Neural cell (in vitro differentiated cells): ENCODE measurements around the gene RPL34. TPM values are rescaled to one million over a fixed set of nuclear protein-coding genes. Genes with fewer than 3 reads are reported as not detected.

ENCODE experiments used
- H2AFZ ChIP-seq: fragments of 200-600, 300-800 bp; sonication (generic), shearing (Covaris generic); 2 replicates; pipeline ENCODE4 v1.6.0; 2014; ENCODE audit warnings: low read depth, mild to moderate bottlenecking, antibody characterized with exemption, low read length, moderate library complexity
- H3F3A ChIP-seq: fragments of 200-600 bp; shearing (Covaris generic); 2 replicates; pipeline ENCODE4 v1.6.1; 2016; ENCODE audit warnings: mild to moderate bottlenecking, moderate library complexity, mixed read lengths, antibody characterized with exemption, low read length; ENCODE audit not compliant: insufficient read depth, poor library complexity, severe bottlenecking
- H3K27ac ChIP-seq: fragments of 200-600, 300-800 bp; sonication (generic), shearing (Covaris generic); 2 replicates; pipeline ENCODE4 v1.5.1; 2014; ENCODE audit warnings: mild to moderate bottlenecking, low read length, moderate library complexity
- H3K27me3 ChIP-seq: fragments of 300-800, 200-600 bp; sonication (generic), shearing (Covaris generic); 2 replicates; pipeline ENCODE4 v1.6.0; 2014; ENCODE audit warnings: mild to moderate bottlenecking, low read depth, low read length, moderate library complexity; ENCODE audit not compliant: insufficient read depth
- H3K36me3 ChIP-seq: fragments of 300-800, 200-600 bp; sonication (generic), shearing (Covaris generic); 2 replicates; pipeline ENCODE4 v1.5.1; 2014; ENCODE audit warnings: mild to moderate bottlenecking, antibody characterized with exemption, low read length, moderate library complexity; ENCODE audit not compliant: insufficient read depth
- H3K4me2 ChIP-seq: fragments of 300-800, 200-600 bp; sonication (generic), shearing (Covaris generic); 2 replicates; pipeline ENCODE4 v1.6.0; 2014; ENCODE audit warnings: mild to moderate bottlenecking, low read length
- H3K4me3 ChIP-seq: fragments of 300-800, 200-600 bp; sonication (generic), shearing (Covaris generic); 2 replicates; pipeline ENCODE4 v1.5.1; 2014; ENCODE audit warnings: mild to moderate bottlenecking, low read length, moderate library complexity
- H3K79me2 ChIP-seq: fragments of 200-600 bp; shearing (Covaris generic); replicated peaks from 2 replicates; pipeline ENCODE4 v1.6.0; 2014; ENCODE audit warnings: mild to moderate bottlenecking, low read length, moderate library complexity; ENCODE audit not compliant: insufficient read depth
- H3K9ac ChIP-seq: fragments of 300-800, 200-600 bp; sonication (generic), shearing (Covaris generic); 2 replicates; pipeline ENCODE4 v1.6.1; 2016; ENCODE audit warnings: mild to moderate bottlenecking, low read length, mixed read lengths
- H3K9me2 ChIP-seq: fragments of 200-600 bp; shearing (Covaris generic); 2 replicates; pipeline ENCODE4 v1.6.1; 2016; ENCODE audit warnings: mild to moderate bottlenecking, low read length, mixed read lengths; ENCODE audit not compliant: insufficient read depth
- H3K9me3 ChIP-seq: fragments of 200-600, 300-800 bp; sonication (generic), shearing (Covaris generic); 2 replicates; pipeline ENCODE4 v1.6.1; 2016; ENCODE audit warnings: mild to moderate bottlenecking, mixed run types, low read length, moderate library complexity, mixed read lengths
- H4K20me1 ChIP-seq: fragments of 200-600 bp; shearing (Covaris generic); 2 replicates; pipeline ENCODE4 v1.6.1; 2016; ENCODE audit warnings: mild to moderate bottlenecking, mixed run types; ENCODE audit not compliant: insufficient read depth
- EP300 ChIP-seq: fragments of 450-650 bp; conservative IDR thresholded peaks from 2 replicates; pipeline ENCODE4 v1.6.1; 2014; ENCODE audit warnings: antibody characterized with exemption, mild to moderate bottlenecking, moderate library complexity; ENCODE audit not compliant: poor library complexity, severe bottlenecking
- EZH2 ChIP-seq: fragments of 200-600, 300-800 bp; shearing (Covaris generic), sonication (generic); IDR thresholded peaks from 2 replicates; pipeline ENCODE4 v1.6.1; 2014; ENCODE audit warnings: antibody characterized with exemption, low read length, borderline replicate concordance, mild to moderate bottlenecking; ENCODE audit not compliant: insufficient read depth, poor library complexity, severe bottlenecking
- MXI1 ChIP-seq: fragments of 450-650 bp; conservative IDR thresholded peaks from 2 replicates; pipeline ENCODE4 v1.6.1; 2014; ENCODE audit warnings: antibody characterized with exemption, mild to moderate bottlenecking; ENCODE audit not compliant: poor library complexity, severe bottlenecking
- POLR2AphosphoS5 ChIP-seq: IDR thresholded peaks from 2 replicates; pipeline ENCODE4 v1.6.1; 2012
- RAD21 ChIP-seq: fragments of 450-650 bp; conservative IDR thresholded peaks from 2 replicates; pipeline ENCODE4 v1.6.1; 2014; ENCODE audit warnings: antibody characterized with exemption, mild to moderate bottlenecking, moderate library complexity
- SMC3 ChIP-seq: fragments of 450-650 bp; conservative IDR thresholded peaks from 2 replicates; pipeline ENCODE4 v1.6.1; 2014; ENCODE audit warnings: antibody characterized with exemption, mild to moderate bottlenecking, moderate library complexity; ENCODE audit not compliant: poor library complexity
- TAF1 ChIP-seq: IDR thresholded peaks from 2 replicates; pipeline ENCODE4 v1.6.1; 2012; ENCODE audit warnings: low read depth
- polyA minus RNA-seq: library from RNA; depleted of rRNA, polyadenylated mRNA; stranded (reverse); fragments of >200 nt; gene quantifications from 2 replicates; pipeline ENCODE4 v1.2.3, GENCODE V29; 2014
- polyA plus RNA-seq: library from polyadenylated mRNA; depleted of rRNA; stranded (reverse); fragments of >200 nt; gene quantifications from 2 replicates; pipeline ENCODE4 v1.2.3, GENCODE V29; 2014
- TF ChIP-seq, protein P1 (sequence below): fragments of 450-650 bp; IDR thresholded peaks from 2 replicates; pipeline ENCODE4 v1.5.1; 2014; ENCODE audit warnings: antibody characterized with exemption, mild to moderate bottlenecking, moderate library complexity; ENCODE audit not compliant: poor library complexity, severe bottlenecking
- TF ChIP-seq, protein P2 (sequence below): IDR thresholded peaks from 2 replicates; pipeline ENCODE4 v1.6.1; 2012; ENCODE audit warnings: borderline replicate concordance

Gene RPL34
- polyA plus RNA-seq (2,264 and 2,458 TPM in 2 replicates), polyA minus RNA-seq (260 and 331 TPM in 2 replicates)

DNA sequence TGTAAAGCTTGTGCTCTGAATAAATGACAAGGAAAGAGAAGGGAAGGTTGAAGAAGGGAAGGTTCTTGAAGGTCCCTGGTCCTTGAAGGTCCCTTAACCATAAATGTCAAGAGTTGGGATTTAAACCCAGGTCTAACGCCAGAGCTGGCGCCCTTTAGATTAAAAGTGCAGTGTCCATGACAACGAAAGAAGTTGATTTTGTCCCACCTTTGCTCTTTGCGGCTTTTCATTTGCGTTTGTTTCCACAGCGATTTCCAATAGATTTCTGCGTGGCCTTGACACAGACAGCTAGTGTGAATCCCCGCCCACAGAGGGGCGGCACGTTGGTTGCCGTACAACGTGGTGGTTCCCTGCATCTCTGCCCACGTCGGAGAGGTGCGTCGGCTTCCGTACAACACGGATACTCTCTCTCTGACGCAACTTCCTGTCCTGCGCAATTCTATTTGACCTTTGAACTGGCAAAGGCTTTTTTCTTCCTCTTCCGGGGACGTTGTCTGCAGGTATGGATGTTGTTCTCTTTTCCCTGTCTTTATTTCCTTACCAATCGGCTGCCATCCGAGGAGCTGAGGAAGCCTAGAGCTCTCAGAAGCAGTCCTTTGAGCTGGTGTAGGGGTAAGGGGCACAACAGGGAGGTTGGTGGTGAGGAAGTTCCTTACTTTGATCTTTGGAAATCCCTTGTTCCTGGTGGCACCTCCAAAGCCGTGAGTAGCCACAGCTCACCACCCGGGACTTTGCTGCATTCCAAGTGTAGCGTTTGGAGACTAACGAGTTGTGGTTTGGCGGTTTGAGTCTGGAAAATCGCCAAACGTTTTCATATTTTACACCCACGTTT, at the start of gene RPL34:
RPL34 (plus strand) TSS at position 476 of the 832 bp plus-strand sequence. CDS start 1,384 bp downstream, outside the sequence.
- Histone ChIP-seq H2AFZ (peak within 1 kb of the TSS; percentile 75), H4K20me1 (no peaks in the 10 kb centered on the region), H3K27ac (peak within 1 kb of the TSS; percentile 78), H3K4me3 (peak within 1 kb of the TSS; percentile 72), H3K4me2 (peak within 1 kb of the TSS; percentile 66), H3K36me3 (no peaks in the 10 kb centered on the region), H3F3A (no peaks in the 10 kb centered on the region), H3K79me2 (peaks cover 13% of the 10 kb centered on the region), H3K9me3 (no peaks in the 10 kb centered on the region), H3K9ac (peak within 1 kb of the TSS; percentile 74), H3K9me2 (no peaks in the 10 kb centered on the region), H3K27me3 (no peaks in the 10 kb centered on the region)
- peak; percentile 58 for TF ChIP-seq RAD21
- TF ChIP-seq POLR2AphosphoS5: peak; percentile 99
- peak; percentile 80 for TF ChIP-seq TAF1
- no peak for TF ChIP-seq EZH2
- TF ChIP-seq, protein P1, sequence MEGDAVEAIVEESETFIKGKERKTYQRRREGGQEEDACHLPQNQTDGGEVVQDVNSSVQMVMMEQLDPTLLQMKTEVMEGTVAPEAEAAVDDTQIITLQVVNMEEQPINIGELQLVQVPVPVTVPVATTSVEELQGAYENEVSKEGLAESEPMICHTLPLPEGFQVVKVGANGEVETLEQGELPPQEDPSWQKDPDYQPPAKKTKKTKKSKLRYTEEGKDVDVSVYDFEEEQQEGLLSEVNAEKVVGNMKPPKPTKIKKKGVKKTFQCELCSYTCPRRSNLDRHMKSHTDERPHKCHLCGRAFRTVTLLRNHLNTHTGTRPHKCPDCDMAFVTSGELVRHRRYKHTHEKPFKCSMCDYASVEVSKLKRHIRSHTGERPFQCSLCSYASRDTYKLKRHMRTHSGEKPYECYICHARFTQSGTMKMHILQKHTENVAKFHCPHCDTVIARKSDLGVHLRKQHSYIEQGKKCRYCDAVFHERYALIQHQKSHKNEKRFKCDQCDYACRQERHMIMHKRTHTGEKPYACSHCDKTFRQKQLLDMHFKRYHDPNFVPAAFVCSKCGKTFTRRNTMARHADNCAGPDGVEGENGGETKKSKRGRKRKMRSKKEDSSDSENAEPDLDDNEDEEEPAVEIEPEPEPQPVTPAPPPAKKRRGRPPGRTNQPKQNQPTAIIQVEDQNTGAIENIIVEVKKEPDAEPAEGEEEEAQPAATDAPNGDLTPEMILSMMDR: no peak
- peak; percentile 63 for TF ChIP-seq SMC3
- peak; percentile 83 for TF ChIP-seq EP300
- TF ChIP-seq, protein P2, sequence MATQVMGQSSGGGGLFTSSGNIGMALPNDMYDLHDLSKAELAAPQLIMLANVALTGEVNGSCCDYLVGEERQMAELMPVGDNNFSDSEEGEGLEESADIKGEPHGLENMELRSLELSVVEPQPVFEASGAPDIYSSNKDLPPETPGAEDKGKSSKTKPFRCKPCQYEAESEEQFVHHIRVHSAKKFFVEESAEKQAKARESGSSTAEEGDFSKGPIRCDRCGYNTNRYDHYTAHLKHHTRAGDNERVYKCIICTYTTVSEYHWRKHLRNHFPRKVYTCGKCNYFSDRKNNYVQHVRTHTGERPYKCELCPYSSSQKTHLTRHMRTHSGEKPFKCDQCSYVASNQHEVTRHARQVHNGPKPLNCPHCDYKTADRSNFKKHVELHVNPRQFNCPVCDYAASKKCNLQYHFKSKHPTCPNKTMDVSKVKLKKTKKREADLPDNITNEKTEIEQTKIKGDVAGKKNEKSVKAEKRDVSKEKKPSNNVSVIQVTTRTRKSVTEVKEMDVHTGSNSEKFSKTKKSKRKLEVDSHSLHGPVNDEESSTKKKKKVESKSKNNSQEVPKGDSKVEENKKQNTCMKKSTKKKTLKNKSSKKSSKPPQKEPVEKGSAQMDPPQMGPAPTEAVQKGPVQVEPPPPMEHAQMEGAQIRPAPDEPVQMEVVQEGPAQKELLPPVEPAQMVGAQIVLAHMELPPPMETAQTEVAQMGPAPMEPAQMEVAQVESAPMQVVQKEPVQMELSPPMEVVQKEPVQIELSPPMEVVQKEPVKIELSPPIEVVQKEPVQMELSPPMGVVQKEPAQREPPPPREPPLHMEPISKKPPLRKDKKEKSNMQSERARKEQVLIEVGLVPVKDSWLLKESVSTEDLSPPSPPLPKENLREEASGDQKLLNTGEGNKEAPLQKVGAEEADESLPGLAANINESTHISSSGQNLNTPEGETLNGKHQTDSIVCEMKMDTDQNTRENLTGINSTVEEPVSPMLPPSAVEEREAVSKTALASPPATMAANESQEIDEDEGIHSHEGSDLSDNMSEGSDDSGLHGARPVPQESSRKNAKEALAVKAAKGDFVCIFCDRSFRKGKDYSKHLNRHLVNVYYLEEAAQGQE: peak; percentile 95
- peak; percentile 94 for TF ChIP-seq MXI1

DNA sequence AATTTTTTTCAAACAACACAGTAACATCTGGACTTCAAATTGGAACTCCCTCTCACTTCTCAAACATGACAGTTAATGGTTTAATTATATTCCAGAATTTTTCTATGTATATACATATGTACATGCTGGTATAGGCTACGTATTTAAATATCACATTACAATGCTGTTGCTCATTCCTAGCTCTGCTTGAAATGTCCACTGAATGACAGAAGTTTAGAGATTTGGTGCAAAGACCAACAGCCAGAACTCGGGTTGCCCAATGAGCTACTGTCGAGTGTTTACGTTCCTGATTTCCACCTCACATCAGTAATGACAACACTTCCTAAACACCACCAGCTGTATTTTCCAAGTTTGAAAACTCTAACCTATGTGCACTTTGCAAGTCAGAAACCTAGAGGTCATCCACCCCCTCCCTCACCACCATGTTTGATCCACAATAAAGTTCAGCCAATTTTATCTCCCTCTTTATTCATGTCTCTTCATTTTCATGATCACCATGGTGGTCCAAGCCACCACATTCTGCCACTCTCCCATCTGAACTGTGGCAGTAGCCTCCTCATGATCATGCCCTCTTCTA, 49.3 kb upstream of the RPL34 start:
- Histone ChIP-seq H3K27me3 (no peaks in the 10 kb centered on the region), H3K36me3 (no peaks in the 10 kb centered on the region), H2AFZ (no peak overlapping the region), H3F3A (no peaks in the 10 kb centered on the region), H4K20me1 (no peaks in the 10 kb centered on the region), H3K9me3 (no peaks in the 10 kb centered on the region), H3K27ac (no peak overlapping the region), H3K9me2 (no peaks in the 10 kb centered on the region), H3K4me2 (no peak overlapping the region), H3K9ac (no peak overlapping the region), H3K4me3 (no peak overlapping the region), H3K79me2 (no peaks in the 10 kb centered on the region)
- TF ChIP-seq, protein P1: no peak
- TF ChIP-seq EZH2: no peak
- TF ChIP-seq TAF1: no peak
- no peak for TF ChIP-seq SMC3
- TF ChIP-seq, protein P2: no peak
- no peak for TF ChIP-seq POLR2AphosphoS5
- no peak for TF ChIP-seq RAD21
- TF ChIP-seq EP300: no peak
- TF ChIP-seq MXI1: no peak
